ENCODE measurements around the gene NEMF.
"Not testable (repeated sequence)": the region's sequence is repeated elsewhere in the genome, so short reads cannot be mapped to it uniquely, and the experiment has no call there.

The NEMF gene

DNA sequence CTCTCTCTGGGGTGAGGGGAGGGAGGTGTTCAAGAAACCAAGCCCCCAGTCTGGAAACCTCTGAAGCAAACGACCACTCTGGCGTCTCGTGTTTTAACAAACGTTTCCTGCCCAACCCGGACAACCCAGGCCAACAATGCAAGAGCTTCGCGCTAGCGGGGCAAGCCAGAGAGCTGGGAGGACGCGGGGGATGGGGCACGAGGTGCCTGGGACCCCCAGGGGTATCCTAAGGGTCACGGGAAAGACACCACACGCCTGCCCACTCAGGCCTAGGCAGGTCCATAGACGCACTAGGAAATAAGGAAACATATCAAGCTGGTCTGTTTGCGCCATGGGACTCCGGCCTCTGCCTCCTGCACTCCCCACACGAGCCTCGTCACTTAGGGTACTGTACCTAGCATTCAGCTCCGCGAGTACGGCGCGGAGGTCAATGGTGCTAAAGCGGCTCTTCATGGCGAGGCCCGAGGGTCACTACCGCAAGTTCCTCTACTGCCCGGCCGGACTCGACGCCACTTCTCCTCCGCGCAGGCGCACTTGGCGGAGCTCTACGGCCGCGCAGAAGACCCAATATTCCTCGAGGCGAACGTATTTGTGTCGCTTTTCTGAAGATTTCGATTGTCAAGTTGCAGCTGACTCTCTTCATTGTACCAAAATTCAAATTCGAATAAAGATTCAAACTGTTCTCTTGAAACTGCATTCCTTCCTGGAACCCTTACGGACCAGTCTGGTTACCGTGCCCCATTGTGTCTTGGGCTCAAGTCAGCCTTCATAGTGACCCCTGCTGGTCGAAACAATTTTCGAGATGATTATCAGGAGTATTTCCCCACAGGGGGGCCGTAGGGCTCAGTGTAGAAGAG is at the start of gene NEMF:
TSS of gene NEMF (minus strand) at position 488 of the 857 bp plus-strand sequence. CDS start at position 453, 35 bp downstream.
- peak within 1 kb of the TSS; percentile 66 for H3K27ac ChIP-seq
- no peak for DNase-seq (ENCODE audit: low read depth, low spot score)

DNA sequence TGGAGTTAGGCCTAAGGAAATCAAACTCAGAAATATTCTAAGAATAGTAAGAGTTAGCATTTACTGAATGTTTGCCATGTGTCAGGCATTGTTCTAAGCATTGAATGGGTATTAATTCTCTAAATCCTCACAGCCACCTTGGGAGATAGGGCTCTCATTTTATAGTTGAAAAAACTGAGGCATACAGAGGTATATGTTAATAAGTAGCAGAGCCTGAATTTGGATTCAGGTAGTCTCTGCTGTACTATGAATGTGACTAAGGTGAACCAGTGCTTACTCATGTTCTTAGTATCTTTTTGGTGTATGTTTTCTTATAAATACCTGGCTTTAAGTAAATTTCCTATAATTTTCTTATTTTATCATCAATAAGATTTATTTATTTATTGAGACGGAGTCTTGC is 48.4 kb upstream of the NEMF start:
- peak overlapping the region; percentile 6 for H3K27ac ChIP-seq
- DNase-seq (ENCODE audit: low read depth, low spot score): no peak

GRCh38 chr14:49898485-49898884 is 45.9 kb upstream of the NEMF start:
- H3K27ac ChIP-seq: peak overlapping the region; percentile 98
- no peak for DNase-seq (ENCODE audit: low read depth, low spot score)

- no peak for DNase-seq (ENCODE audit: low read depth, low spot score)
- peak overlapping the region; percentile 98 for H3K27ac ChIP-seq
These were observed 45.4 kb upstream of the NEMF start for GRCh38 chr14:49897965-49898364.

DNA sequence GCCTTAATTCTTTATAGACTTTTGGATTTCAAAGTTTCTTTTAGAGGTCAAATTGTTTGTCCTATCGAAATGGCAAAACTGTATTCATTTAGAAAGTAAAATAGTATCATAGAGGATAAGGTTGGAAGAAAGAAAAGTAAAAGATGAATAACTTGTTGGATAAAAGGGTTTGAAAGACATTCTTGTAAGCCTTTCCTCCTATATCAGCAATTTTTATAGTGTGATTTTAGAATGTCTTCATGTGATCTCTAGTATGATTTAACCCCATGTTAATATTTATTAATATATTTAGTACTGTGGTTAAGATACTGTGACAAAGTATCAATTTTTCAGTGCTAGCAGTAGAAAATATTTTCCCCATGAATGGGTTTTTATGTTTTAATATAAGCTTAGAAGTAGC is 44.8 kb upstream of the NEMF start:
- peak overlapping the region; percentile 98 for H3K27ac ChIP-seq
- DNase-seq (ENCODE audit: low read depth, low spot score): no peak

- peak overlapping the region; percentile 98 for H3K27ac ChIP-seq
- DNase-seq (ENCODE audit: low read depth, low spot score): no peak
These were observed 44.4 kb upstream of the NEMF start for GRCh38 chr14:49896966-49897365.

GRCh38 chr14:49896272-49896671 is 43.7 kb upstream of the NEMF start:
- not testable (repeated sequence) for DNase-seq (ENCODE audit: low read depth, low spot score)
- H3K27ac ChIP-seq: peak overlapping the region; percentile 98

DNA sequence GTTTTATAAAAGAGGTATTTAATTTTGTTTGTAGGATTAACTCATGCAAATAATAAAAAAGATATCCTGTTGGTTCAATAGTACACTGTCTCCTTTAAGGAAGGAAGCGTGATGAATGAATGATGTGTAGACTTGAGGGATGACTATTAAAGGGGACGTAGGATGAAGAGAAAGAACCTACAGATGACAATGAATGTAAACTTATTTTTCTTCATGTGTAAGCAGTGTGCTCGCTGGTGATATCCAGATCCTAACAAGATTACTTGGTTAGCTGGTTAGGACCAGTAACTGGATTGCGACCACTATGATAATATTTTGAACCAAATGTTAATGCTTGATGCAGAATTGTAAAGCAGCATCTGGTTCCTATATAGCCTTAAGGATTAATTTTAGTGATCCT is 42.9 kb upstream of the NEMF start:
- DNase-seq (ENCODE audit: low read depth, low spot score): no peak

DNA sequence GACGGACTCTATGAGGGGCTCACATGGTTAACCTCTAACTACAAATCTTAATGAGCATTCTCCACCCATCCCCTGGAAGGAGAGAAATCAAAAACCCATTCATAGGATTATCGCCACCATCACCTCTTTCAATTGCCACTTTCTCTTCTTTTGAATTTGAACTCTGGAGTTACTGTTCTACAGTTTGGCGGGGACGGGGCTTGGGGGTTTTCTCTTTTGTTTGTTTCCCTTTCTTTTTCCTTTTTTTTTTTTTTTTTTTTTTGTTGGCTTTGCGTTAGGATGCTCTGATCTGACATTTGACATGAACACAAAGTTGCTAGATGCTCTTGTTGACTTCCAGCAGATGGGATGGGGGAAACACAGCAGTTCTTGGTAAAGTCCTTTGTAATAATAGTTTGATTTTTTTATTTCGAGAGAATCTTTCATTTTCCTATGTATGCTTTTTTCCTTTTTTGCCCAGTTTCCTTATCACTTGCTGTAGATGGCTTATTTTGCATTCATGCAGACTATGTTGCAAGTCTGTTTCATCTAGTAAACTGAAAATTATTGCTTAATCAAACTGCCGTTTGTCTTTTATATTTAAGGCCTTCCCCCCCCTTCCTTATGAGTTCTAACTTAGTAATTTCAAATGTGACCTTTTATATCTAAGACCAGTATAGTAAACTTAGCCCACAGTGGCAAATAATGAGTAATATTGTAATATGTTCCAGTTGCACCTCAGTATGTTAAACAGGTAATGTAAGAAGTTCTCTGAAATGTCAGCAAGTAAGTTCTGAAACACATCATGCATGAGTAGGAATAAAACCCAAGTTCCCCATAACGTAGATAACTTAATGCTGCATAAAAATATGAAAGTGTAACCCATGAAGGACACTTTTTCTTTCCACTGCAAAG is 41.9 kb upstream of the NEMF start:
- DNase-seq (ENCODE audit: low read depth, low spot score): not testable (repeated sequence)

More for the DNA sequence above, 42.9 kb upstream of the NEMF start:
- peak overlapping the region; percentile 98 for H3K27ac ChIP-seq

DNA sequence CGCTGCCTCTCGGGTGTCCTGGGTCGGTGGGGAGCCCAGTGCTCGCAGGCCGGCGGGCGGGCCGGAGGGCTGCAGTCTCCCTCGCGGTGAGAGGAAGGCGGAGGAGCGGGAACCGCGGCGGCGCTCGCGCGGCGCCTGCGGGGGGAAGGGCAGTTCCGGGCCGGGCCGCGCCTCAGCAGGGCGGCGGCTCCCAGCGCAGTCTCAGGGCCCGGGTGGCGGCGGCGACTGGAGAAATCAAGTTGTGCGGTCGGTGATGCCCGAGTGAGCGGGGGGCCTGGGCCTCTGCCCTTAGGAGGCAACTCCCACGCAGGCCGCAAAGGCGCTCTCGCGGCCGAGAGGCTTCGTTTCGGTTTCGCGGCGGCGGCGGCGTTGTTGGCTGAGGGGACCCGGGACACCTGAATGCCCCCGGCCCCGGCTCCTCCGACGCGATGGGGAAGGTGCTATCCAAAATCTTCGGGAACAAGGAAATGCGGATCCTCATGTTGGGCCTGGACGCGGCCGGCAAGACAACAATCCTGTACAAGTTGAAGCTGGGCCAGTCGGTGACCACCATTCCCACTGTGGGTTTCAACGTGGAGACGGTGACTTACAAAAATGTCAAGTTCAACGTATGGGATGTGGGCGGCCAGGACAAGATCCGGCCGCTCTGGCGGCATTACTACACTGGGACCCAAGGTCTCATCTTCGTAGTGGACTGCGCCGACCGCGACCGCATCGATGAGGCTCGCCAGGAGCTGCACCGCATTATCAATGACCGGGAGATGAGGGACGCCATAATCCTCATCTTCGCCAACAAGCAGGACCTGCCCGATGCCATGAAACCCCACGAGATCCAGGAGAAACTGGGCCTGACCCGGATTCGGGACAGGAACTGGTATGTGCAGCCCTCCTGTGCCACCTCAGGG is 41.0 kb upstream of the NEMF start:
- H3K27ac ChIP-seq: peak overlapping the region; percentile 98
- no peak for DNase-seq (ENCODE audit: low read depth, low spot score)

More for the DNA sequence above, 41.9 kb upstream of the NEMF start:
- H3K27ac ChIP-seq: peak overlapping the region; percentile 98

- peak within 1 kb of the TSS; percentile 98 for H3K27ac ChIP-seq
- DNase-seq (ENCODE audit: low read depth, low spot score): peak; percentile 80
These were observed 40.2 kb upstream of the NEMF start, which contains the start of gene ARF6 for GRCh38 chr14:49892636-49893308. Gene ARF6, plus strand, starts transcription at chr14:49893082. Its CDS starts 655 bp downstream, at chr14:49893737.

GRCh38 chr14:49892301-49892635 is 39.7 kb upstream of the NEMF start:
- DNase-seq (ENCODE audit: low read depth, low spot score): no peak
- H3K27ac ChIP-seq: peak overlapping the region; percentile 98

GRCh38 chr14:49888293-49888692 is 35.7 kb upstream of the NEMF start:
- H3K27ac ChIP-seq: no peak overlapping the region
- DNase-seq (ENCODE audit: low read depth, low spot score): no peak

DNA sequence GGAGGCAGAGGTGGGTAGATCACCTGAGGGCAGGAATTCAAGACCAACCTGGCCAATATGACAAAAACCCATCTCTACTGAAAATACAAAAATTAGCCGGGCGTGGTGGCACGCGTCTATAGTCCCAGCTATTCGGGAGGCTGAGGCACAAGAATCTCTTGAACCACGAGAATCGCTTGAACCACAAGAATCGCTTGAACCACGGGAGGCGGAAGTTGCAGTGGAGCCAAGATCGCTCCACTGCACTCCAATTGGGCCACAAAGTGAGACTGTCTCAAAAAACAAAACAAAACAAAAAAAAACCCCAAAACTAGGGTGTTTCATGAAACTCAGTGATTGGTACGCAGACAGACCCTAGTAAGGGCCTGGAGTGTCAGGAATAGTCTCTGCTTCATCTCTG is 33.9 kb upstream of the NEMF start:
- H3K27ac ChIP-seq: no peak overlapping the region
- no peak for DNase-seq (ENCODE audit: low read depth, low spot score)

GRCh38 chr14:49882826-49883694 is 30.5 kb upstream of the NEMF start:
- peak overlapping the region; percentile 40 for H3K27ac ChIP-seq
- DNase-seq (ENCODE audit: low read depth, low spot score): no peak

DNA sequence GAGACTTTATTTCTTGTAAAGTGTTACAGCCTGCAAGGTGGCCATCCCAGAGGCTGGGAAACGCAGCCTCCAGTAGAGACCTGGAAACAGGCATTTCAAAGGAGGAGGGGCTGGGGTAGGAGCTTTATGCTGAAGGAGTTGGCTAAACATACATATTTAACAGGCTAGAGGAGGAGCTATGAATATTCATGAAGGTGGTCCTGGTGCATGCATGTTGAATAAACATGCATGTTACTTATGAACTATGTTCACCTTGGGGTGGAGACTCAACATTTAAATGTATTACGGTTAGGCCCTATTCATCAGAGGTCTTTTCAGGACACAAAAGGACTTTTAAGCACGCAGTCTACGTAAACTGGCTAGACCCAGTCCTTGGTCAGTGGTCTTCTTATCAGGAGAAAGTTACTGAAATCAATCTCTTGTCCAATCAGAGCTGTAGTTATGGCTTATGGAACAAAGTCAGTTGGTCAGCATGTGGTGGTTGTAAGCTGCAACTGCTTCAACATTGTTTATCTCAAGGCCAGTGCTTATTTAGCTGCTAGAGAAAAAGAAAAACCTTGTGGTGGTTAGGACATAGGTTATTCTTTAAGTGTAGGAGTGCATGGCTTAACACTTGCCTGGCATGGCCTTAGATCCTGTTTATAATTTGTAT is 28.9 kb upstream of the NEMF start:
- DNase-seq (ENCODE audit: low read depth, low spot score): no peak
- H3K27ac ChIP-seq: no peak overlapping the region

DNA sequence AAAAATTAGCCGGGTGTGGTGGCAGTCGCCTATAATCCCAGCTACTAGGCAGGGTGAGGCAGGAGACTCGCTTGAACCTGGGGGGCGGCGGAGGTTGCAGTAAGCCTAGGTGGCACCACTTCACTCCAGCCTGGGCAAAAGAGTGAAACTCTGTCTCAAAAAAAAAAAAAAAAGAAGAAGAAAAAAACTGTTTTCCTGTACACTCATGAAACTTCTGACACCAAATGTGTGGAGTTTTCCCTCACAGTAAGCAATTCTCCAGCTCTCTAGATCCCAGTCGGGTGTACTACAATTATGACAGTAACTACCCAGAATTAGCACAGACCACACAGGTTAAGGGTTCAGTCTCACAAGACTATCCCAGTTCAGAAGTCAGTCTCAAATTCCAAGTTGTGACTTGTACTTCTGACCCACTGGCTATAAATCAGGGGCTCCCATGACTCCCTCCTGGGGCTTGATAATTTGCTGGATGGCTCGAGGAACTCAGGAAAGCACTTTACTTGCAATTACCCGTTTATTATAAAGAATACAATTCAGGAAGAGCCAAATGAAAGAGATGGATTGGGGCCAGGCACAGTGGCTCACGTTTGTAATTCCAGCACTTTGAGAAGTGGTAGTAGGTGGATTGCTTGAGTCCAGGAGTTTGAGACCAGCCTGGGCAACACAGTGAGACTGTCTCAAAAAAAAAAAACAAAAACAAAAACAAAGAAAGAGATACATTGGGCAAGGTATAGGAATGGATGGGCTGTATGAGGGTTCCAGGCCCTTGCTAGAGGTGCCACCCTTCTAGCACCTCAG is 27.9 kb upstream of the NEMF start:
- DNase-seq (ENCODE audit: low read depth, low spot score): no peak
- peak overlapping the region; percentile 30 for H3K27ac ChIP-seq
